GM23338 (cell line): Measurements from ENCODE around the gene ACOX3. TPM values are rescaled to one million over a fixed set of nuclear protein-coding genes. Genes with fewer than 3 reads are reported as not detected.

Source experiments
- ATAC-seq: fragments of 200-7000 bp; cut with Tn5 transposase; 3 replicates; pipeline ENCODE4 v1.9.1; 2020
- DNase-seq: peaks from one replicate; pipeline ENCODE4 v3.0.0-alpha.2; 2015; ENCODE audit warnings: low spot score
- H2AFZ ChIP-seq: fragments of 200-600 bp; sonication (generic); 2 replicates; pipeline ENCODE4 v1.8.0; 2016; ENCODE audit warnings: antibody characterized with exemption, mild to moderate bottlenecking, moderate library complexity
- H3F3A ChIP-seq: fragments of 200-600 bp; sonication (generic); replicated peaks from 2 replicates; pipeline ENCODE4 v1.8.0; 2017; ENCODE audit warnings: antibody characterized with exemption, mixed run types, low read depth
- H3K27ac ChIP-seq: fragments of 200-600 bp; sonication (generic); 2 replicates; pipeline ENCODE4 v1.6.1; 2016; ENCODE audit warnings: low read depth
- H3K27me3 ChIP-seq: fragments of 200-600 bp; sonication (generic); 2 replicates; pipeline ENCODE4 v1.8.0; 2016; ENCODE audit warnings: mild to moderate bottlenecking, mixed run types, moderate library complexity; ENCODE audit not compliant: insufficient read depth
- H3K36me3 ChIP-seq: fragments of 200-600 bp; sonication (generic); 2 replicates; pipeline ENCODE4 v1.8.0; 2016; ENCODE audit warnings: mild to moderate bottlenecking; ENCODE audit not compliant: insufficient read depth
- H3K4me1 ChIP-seq: fragments of 200-600 bp; sonication (generic); 2 replicates; pipeline ENCODE4 v1.8.0; 2016; ENCODE audit warnings: mild to moderate bottlenecking, moderate library complexity; ENCODE audit not compliant: insufficient read depth
- H3K4me2 ChIP-seq: fragments of 200-600 bp; sonication (generic); 2 replicates; pipeline ENCODE4 v1.7.1; 2017; ENCODE audit warnings: mixed run types
- H3K4me3 ChIP-seq: fragments of 200-600 bp; sonication (generic); 2 replicates; pipeline ENCODE4 v1.6.1; 2016; ENCODE audit warnings: mixed run types
- H3K79me2 ChIP-seq: fragments of 200-600 bp; sonication (generic); replicated peaks from 2 replicates; pipeline ENCODE4 v1.8.0; 2017; ENCODE audit warnings: mild to moderate bottlenecking; ENCODE audit not compliant: insufficient read depth
- H3K9me2 ChIP-seq: fragments of 200-600 bp; sonication (generic); 2 replicates; pipeline ENCODE4 v1.8.0; 2017; ENCODE audit not compliant: insufficient read depth
- H4K20me1 ChIP-seq: fragments of 200-600 bp; sonication (generic); replicated peaks from 2 replicates; pipeline ENCODE4 v1.8.0; 2017; ENCODE audit warnings: mild to moderate bottlenecking; ENCODE audit not compliant: insufficient read depth
- H3K27ac Mint-ChIP-seq: 2 replicates; pipeline ENCODE4 v1.8.0; 2020; ENCODE audit warnings: inconsistent platforms, mild to moderate bottlenecking, moderate library complexity, mixed read lengths
- H3K27me3 Mint-ChIP-seq: 3 replicates; pipeline ENCODE4 v1.8.0; 2022; ENCODE audit warnings: low read depth, mild to moderate bottlenecking, moderate library complexity, mixed read lengths, inconsistent platforms; ENCODE audit not compliant: insufficient read depth, poor library complexity
- H3K36me3 Mint-ChIP-seq: 3 replicates; pipeline ENCODE4 v1.8.0; 2021; ENCODE audit warnings: low read depth, mild to moderate bottlenecking, inconsistent platforms, moderate library complexity, mixed read lengths
- H3K4me1 Mint-ChIP-seq: 3 replicates; pipeline ENCODE4 v1.8.0; 2020; ENCODE audit warnings: mild to moderate bottlenecking, inconsistent platforms, mixed read lengths
- H3K4me3 Mint-ChIP-seq: 3 replicates; pipeline ENCODE4 v1.8.0; 2021; ENCODE audit warnings: moderate library complexity, mild to moderate bottlenecking, inconsistent platforms, mixed read lengths
- H3K9me3 Mint-ChIP-seq: 3 replicates; pipeline ENCODE4 v1.8.0; 2020; ENCODE audit warnings: moderate library complexity, mild to moderate bottlenecking, inconsistent platforms, mixed read lengths
- CREB1 ChIP-seq: fragments of 250-450 bp; sonication (Bioruptor Pico); IDR thresholded peaks from 2 replicates; pipeline ENCODE4 v1.5.0; 2020; ENCODE audit warnings: low read depth, mild to moderate bottlenecking, moderate library complexity
- EZH2 ChIP-seq: fragments of 200-600 bp; sonication (generic); IDR thresholded peaks from one replicate; pipeline ENCODE4 v1.8.0; 2017; ENCODE audit warnings: antibody characterized with exemption, mild to moderate bottlenecking, low read depth; ENCODE audit not compliant: unreplicated experiment
- EZH2phosphoT487 ChIP-seq: fragments of 200-600 bp; sonication (generic); IDR thresholded peaks from one replicate; pipeline ENCODE4 v1.8.1; 2018; ENCODE audit warnings: antibody characterized with exemption; ENCODE audit not compliant: unreplicated experiment
- JUNB ChIP-seq: IDR thresholded peaks from one replicate; pipeline ENCODE4 v1.6.1; 2016; ENCODE audit warnings: antibody characterized with exemption; ENCODE audit not compliant: unreplicated experiment
- NANOG ChIP-seq: IDR thresholded peaks from 2 replicates; pipeline ENCODE4 v1.6.1; 2016; ENCODE audit warnings: antibody characterized with exemption, borderline replicate concordance
- POLR2AphosphoS5 ChIP-seq: IDR thresholded peaks from 2 replicates; pipeline ENCODE4 v1.6.1; 2016; ENCODE audit warnings: antibody characterized with exemption, low read depth
- STAT1 ChIP-seq: IDR thresholded peaks from one replicate; pipeline ENCODE4 v1.6.1; 2016; ENCODE audit warnings: antibody characterized with exemption; ENCODE audit not compliant: unreplicated experiment
- ZNF114 ChIP-seq: fragments of 250-450 bp; sonication (Bioruptor Pico); IDR thresholded peaks from 2 replicates; pipeline ENCODE4 v1.5.0; 2020; ENCODE audit warnings: mild to moderate bottlenecking, moderate library complexity
- ZNF331 ChIP-seq: fragments of 250-450 bp; sonication (Bioruptor Pico); IDR thresholded peaks from 2 replicates; pipeline ENCODE4 v1.5.0; 2020; ENCODE audit warnings: low read depth, mild to moderate bottlenecking, moderate library complexity
- polyA plus RNA-seq: library from polyadenylated mRNA; unstranded; fragments of >200 nt; fragmentation: Nextera tagmentation; extraction: Ambion mirVana; gene quantifications from 2 replicates; pipeline ENCODE4 v1.2.1, GENCODE V29; 2016
- total RNA-seq: library from RNA; depleted of rRNA; stranded (reverse); fragments of >200 nt; shearing (Covaris generic); gene quantifications from 2 replicates; pipeline ENCODE4 v1.2.3, GENCODE V29; 2014
- TF ChIP-seq, protein P1 (sequence below): IDR thresholded peaks from 2 replicates; pipeline ENCODE4 v1.6.1; 2016; ENCODE audit warnings: antibody characterized with exemption
- TF ChIP-seq, protein P2 (sequence below), 2 experiments: fragments of 200-600 bp in 1 of 2; sonication (generic) in 1 of 2; conservative IDR thresholded peaks; 2 replicates each; pipeline versions ENCODE4 v1.5.1 to v1.6.1; 2016 to 2017; ENCODE audit warnings: antibody characterized with exemption in 2 of 2, low read depth in 2 of 2, mild to moderate bottlenecking in 2 of 2, moderate library complexity in 1 of 2
- TF ChIP-seq, protein P3 (sequence below): fragments of 250-450 bp; sonication (Bioruptor Pico); IDR thresholded peaks from 2 replicates; pipeline ENCODE4 v1.5.0; 2020; ENCODE audit warnings: mild to moderate bottlenecking, moderate library complexity
- TF ChIP-seq, protein P4 (sequence below): IDR thresholded peaks from one replicate; pipeline ENCODE4 v1.6.1; 2018; ENCODE audit warnings: antibody characterized with exemption; ENCODE audit not compliant: unreplicated experiment

ACOX3 gene
- total and polyA plus RNA-seq, 2 experiments from 2014 or later, result 6.4 to 17.2 TPM

DNA sequence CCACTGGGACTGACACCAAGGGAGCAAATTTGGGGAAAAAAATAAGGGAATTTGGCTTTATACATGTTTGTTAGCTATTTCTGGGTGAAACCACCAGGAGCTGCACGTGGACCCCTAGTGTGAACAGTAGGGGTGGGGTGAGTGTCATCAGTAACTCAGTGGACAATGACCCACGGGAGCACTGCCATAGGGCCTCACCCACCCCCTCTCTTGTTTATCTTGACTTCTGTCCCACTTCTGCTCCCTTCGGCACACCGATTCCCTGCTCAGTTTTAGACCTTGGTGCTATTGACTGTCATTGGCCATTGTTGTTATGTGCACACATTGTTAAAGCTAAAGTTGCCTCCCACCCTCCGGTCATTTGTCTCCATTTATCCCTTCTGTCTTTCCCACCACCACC, 9.0 kb downstream of the ACOX3 start:
- Mint-ChIP-seq H3K4me3 (no peak overlapping the region), H3K27ac (no peak overlapping the region), H3K4me1 (peaks cover 35% of the 10 kb centered on the region), H3K9me3 (no peaks in the 10 kb centered on the region), H3K36me3 (no peaks in the 10 kb centered on the region; the same call in 2 of the 3 replicates), H3K27me3 (peaks cover 16% of the 10 kb centered on the region)
- Histone ChIP-seq H2AFZ (no peak overlapping the region), H4K20me1 (no peaks in the 10 kb centered on the region), H3K9me2 (no peaks in the 10 kb centered on the region), H3K27ac (no peak overlapping the region), H3K79me2 (no peaks in the 10 kb centered on the region), H3K4me2 (no peak overlapping the region), H3K4me1 (peaks cover 11% of the 10 kb centered on the region; the same call in 1 of the 2 replicates), H3K4me3 (no peak overlapping the region), H3K36me3 (no peaks in the 10 kb centered on the region), H3F3A (no peaks in the 10 kb centered on the region), H3K27me3 (no peaks in the 10 kb centered on the region)
- DNase-seq (no peak), ATAC-seq (no peak)
- TF ChIP-seq, protein P1, sequence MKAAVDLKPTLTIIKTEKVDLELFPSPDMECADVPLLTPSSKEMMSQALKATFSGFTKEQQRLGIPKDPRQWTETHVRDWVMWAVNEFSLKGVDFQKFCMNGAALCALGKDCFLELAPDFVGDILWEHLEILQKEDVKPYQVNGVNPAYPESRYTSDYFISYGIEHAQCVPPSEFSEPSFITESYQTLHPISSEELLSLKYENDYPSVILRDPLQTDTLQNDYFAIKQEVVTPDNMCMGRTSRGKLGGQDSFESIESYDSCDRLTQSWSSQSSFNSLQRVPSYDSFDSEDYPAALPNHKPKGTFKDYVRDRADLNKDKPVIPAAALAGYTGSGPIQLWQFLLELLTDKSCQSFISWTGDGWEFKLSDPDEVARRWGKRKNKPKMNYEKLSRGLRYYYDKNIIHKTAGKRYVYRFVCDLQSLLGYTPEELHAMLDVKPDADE, result no peak
- TF ChIP-seq STAT1 (no peak), POLR2AphosphoS5 (no peak), ZNF331 (CRISPR knock-in tag) (no peak), EZH2phosphoT487 (no peak), NANOG (no peak), EZH2 (no peak), JUNB (no peak), CREB1 (CRISPR knock-in tag) (no peak), ZNF114 (no peak)
- TF ChIP-seq, protein P2, sequence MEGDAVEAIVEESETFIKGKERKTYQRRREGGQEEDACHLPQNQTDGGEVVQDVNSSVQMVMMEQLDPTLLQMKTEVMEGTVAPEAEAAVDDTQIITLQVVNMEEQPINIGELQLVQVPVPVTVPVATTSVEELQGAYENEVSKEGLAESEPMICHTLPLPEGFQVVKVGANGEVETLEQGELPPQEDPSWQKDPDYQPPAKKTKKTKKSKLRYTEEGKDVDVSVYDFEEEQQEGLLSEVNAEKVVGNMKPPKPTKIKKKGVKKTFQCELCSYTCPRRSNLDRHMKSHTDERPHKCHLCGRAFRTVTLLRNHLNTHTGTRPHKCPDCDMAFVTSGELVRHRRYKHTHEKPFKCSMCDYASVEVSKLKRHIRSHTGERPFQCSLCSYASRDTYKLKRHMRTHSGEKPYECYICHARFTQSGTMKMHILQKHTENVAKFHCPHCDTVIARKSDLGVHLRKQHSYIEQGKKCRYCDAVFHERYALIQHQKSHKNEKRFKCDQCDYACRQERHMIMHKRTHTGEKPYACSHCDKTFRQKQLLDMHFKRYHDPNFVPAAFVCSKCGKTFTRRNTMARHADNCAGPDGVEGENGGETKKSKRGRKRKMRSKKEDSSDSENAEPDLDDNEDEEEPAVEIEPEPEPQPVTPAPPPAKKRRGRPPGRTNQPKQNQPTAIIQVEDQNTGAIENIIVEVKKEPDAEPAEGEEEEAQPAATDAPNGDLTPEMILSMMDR (conservative IDR thresholded peaks at IDR 0.05; ENCODE audit: low read depth in 2 of 2), result no peak
- TF ChIP-seq, protein P3, sequence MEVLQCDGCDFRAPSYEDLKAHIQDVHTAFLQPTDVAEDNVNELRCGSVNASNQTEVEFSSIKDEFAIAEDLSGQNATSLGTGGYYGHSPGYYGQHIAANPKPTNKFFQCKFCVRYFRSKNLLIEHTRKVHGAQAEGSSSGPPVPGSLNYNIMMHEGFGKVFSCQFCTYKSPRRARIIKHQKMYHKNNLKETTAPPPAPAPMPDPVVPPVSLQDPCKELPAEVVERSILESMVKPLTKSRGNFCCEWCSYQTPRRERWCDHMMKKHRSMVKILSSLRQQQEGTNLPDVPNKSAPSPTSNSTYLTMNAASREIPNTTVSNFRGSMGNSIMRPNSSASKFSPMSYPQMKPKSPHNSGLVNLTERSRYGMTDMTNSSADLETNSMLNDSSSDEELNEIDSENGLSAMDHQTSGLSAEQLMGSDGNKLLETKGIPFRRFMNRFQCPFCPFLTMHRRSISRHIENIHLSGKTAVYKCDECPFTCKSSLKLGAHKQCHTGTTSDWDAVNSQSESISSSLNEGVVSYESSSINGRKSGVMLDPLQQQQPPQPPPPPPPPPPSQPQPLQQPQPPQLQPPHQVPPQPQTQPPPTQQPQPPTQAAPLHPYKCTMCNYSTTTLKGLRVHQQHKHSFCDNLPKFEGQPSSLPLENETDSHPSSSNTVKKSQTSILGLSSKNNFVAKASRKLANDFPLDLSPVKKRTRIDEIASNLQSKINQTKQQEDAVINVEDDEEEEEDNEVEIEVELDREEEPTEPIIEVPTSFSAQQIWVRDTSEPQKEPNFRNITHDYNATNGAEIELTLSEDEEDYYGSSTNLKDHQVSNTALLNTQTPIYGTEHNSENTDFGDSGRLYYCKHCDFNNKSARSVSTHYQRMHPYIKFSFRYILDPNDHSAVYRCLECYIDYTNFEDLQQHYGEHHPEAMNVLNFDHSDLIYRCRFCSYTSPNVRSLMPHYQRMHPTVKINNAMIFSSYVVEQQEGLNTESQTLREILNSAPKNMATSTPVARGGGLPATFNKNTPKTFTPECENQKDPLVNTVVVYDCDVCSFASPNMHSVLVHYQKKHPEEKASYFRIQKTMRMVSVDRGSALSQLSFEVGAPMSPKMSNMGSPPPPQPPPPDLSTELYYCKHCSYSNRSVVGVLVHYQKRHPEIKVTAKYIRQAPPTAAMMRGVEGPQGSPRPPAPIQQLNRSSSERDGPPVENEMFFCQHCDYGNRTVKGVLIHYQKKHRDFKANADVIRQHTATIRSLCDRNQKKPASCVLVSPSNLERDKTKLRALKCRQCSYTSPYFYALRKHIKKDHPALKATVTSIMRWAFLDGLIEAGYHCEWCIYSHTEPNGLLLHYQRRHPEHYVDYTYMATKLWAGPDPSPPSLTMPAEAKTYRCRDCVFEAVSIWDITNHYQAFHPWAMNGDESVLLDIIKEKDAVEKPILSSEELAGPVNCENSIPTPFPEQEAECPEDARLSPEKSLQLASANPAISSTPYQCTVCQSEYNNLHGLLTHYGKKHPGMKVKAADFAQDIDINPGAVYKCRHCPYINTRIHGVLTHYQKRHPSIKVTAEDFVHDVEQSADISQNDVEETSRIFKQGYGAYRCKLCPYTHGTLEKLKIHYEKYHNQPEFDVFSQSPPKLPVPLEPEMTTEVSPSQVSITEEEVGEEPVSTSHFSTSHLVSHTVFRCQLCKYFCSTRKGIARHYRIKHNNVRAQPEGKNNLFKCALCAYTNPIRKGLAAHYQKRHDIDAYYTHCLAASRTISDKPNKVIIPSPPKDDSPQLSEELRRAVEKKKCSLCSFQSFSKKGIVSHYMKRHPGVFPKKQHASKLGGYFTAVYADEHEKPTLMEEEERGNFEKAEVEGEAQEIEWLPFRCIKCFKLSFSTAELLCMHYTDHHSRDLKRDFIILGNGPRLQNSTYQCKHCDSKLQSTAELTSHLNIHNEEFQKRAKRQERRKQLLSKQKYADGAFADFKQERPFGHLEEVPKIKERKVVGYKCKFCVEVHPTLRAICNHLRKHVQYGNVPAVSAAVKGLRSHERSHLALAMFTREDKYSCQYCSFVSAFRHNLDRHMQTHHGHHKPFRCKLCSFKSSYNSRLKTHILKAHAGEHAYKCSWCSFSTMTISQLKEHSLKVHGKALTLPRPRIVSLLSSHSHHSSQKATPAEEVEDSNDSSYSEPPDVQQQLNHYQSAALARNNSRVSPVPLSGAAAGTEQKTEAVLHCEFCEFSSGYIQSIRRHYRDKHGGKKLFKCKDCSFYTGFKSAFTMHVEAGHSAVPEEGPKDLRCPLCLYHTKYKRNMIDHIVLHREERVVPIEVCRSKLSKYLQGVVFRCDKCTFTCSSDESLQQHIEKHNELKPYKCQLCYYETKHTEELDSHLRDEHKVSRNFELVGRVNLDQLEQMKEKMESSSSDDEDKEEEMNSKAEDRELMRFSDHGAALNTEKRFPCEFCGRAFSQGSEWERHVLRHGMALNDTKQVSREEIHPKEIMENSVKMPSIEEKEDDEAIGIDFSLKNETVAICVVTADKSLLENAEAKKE, result no peak
- TF ChIP-seq, protein P4, sequence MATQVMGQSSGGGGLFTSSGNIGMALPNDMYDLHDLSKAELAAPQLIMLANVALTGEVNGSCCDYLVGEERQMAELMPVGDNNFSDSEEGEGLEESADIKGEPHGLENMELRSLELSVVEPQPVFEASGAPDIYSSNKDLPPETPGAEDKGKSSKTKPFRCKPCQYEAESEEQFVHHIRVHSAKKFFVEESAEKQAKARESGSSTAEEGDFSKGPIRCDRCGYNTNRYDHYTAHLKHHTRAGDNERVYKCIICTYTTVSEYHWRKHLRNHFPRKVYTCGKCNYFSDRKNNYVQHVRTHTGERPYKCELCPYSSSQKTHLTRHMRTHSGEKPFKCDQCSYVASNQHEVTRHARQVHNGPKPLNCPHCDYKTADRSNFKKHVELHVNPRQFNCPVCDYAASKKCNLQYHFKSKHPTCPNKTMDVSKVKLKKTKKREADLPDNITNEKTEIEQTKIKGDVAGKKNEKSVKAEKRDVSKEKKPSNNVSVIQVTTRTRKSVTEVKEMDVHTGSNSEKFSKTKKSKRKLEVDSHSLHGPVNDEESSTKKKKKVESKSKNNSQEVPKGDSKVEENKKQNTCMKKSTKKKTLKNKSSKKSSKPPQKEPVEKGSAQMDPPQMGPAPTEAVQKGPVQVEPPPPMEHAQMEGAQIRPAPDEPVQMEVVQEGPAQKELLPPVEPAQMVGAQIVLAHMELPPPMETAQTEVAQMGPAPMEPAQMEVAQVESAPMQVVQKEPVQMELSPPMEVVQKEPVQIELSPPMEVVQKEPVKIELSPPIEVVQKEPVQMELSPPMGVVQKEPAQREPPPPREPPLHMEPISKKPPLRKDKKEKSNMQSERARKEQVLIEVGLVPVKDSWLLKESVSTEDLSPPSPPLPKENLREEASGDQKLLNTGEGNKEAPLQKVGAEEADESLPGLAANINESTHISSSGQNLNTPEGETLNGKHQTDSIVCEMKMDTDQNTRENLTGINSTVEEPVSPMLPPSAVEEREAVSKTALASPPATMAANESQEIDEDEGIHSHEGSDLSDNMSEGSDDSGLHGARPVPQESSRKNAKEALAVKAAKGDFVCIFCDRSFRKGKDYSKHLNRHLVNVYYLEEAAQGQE, result no peak
